B cell (primary cell): ENCODE results near the gene NET1. TPM values are rescaled to one million over a fixed set of nuclear protein-coding genes. Genes with fewer than 3 reads are reported as not detected.
A peak's percentile ranks its signal among the peaks of the same experiment; 100 is the strongest.

Source experiments
- ATAC-seq: fragments of 200-7000 bp; cut with Tn5 transposase; one replicate; pipeline ENCODE4 v1.10.0; 2021; ENCODE audit warnings: low read depth, mild to moderate bottlenecking, moderate number of reproducible peaks, moderate library complexity
- CTCF ChIA-PET: fragments of 350-600 bp; sonication (Branson Sonifier 250); formaldehyde crosslinking; loops from one replicate; lab custom pipeline; 2021; ENCODE audit warnings: antibody characterized with exemption, inconsistent platforms; lab: Charles Lee
- POLR2A ChIA-PET: fragments of 350-600 bp; sonication (Branson Sonifier 250); formaldehyde crosslinking; loops from one replicate; lab custom pipeline; 2021; ENCODE audit warnings: antibody characterized with exemption; lab: Charles Lee
- DNase-seq: peaks from one replicate; pipeline ENCODE4 v3.0.0; 2013
- H2AFZ ChIP-seq: 2 replicates; pipeline ENCODE4 v1.6.1; 2012; ENCODE audit warnings: mild to moderate bottlenecking, low read depth, low read length; ENCODE audit not compliant: insufficient read depth, poor library complexity, severe bottlenecking
- H3K27ac ChIP-seq, 2 donors: 1 replicate in 1 of 2; 2 replicates in 1 of 2; pipeline ENCODE4 v1.5.1; 2012 to 2013; ENCODE audit warnings: low read length in 2 of 2, mild to moderate bottlenecking in 2 of 2, moderate library complexity in 1 of 2
- H3K27me3 ChIP-seq, 4 experiments: fragments of 200-600 bp in 1 of 4; sonication (generic) in 1 of 4; replicated peaks in 1 of 4; 1 replicate in 2 of 4; 2 replicates in 2 of 4; pipeline versions ENCODE4 v1.6.1 to v1.7.0; 2013 to 2016; ENCODE audit warnings: low read length in 3 of 4, mild to moderate bottlenecking in 2 of 4, mixed read lengths in 1 of 4, moderate library complexity in 1 of 4; ENCODE audit not compliant: insufficient read depth in 4 of 4, control insufficient read depth in 3 of 4; ENCODE audit errors: control extremely low read depth in 1 of 4
- H3K36me3 ChIP-seq, 2 experiments: replicated peaks in 1 of 2; 1 replicate in 1 of 2; 2 replicates in 1 of 2; pipeline versions ENCODE4 v1.6.1 to v1.7.1; 2013; ENCODE audit warnings: low read length in 1 of 2; ENCODE audit not compliant: insufficient read depth in 2 of 2, control insufficient read depth in 1 of 2; ENCODE audit errors: control extremely low read depth in 1 of 2, extremely low read depth in 1 of 2
- H3K4me1 ChIP-seq, 2 donors: fragments of 200-600 bp in 1 of 2; sonication (generic) in 1 of 2; 1 replicate in 1 of 2; 2 replicates in 1 of 2; pipeline versions ENCODE4 v1.5.1 to v1.6.1; 2013 to 2017; ENCODE audit warnings: low read length in 2 of 2; ENCODE audit not compliant: control insufficient read depth in 2 of 2, insufficient read depth in 2 of 2
- H3K4me2 ChIP-seq: replicated peaks from 2 replicates; pipeline ENCODE3; 2012; ENCODE audit warnings: mild to moderate bottlenecking, low read depth, low read length; ENCODE audit not compliant: poor library complexity, severe bottlenecking
- H3K4me3 ChIP-seq, 5 experiments: fragments of 200-600 bp in 1 of 5; sonication (generic) in 1 of 5; 1 replicate in 3 of 5; 2 replicates in 2 of 5; pipeline versions ENCODE4 v1.5.1 to v1.7.0; 2011 to 2016; ENCODE audit warnings: low read length in 4 of 5, mild to moderate bottlenecking in 4 of 5, low read depth in 2 of 5, control low read depth in 1 of 5, moderate library complexity in 1 of 5; ENCODE audit not compliant: insufficient read depth in 1 of 5; ENCODE audit errors: control extremely low read depth in 1 of 5, extremely low read depth in 1 of 5
- H3K79me2 ChIP-seq: fragments of 200-600 bp; sonication (generic); one replicate; pipeline ENCODE4 v1.6.0; 2016; ENCODE audit warnings: low read length; ENCODE audit not compliant: control insufficient read depth, insufficient read depth
- H3K9ac ChIP-seq: fragments of 200-600 bp; sonication (generic); 2 replicates; pipeline ENCODE4 v1.6.1; 2017; ENCODE audit warnings: mild to moderate bottlenecking, low read length, moderate library complexity
- H3K9me3 ChIP-seq, 3 donors: one replicate each; pipeline versions ENCODE4 v1.6.1 to v1.7.1; 2013; ENCODE audit warnings: low read length in 2 of 3; ENCODE audit not compliant: control insufficient read depth in 2 of 3, insufficient read depth in 1 of 3; ENCODE audit errors: control extremely low read depth in 1 of 3
- H4K20me1 ChIP-seq: 2 replicates; pipeline ENCODE4 v1.6.0; 2012; ENCODE audit warnings: mild to moderate bottlenecking, low read length; ENCODE audit not compliant: insufficient read depth, control insufficient read depth, poor library complexity, severe bottlenecking
- H3K27ac Mint-ChIP-seq: one replicate; pipeline ENCODE4 v1.8.0; 2021; ENCODE audit warnings: mixed read lengths
- H3K27me3 Mint-ChIP-seq: one replicate; pipeline ENCODE4 v1.8.0; 2021; ENCODE audit warnings: mixed read lengths
- H3K4me1 Mint-ChIP-seq: one replicate; pipeline ENCODE4 v1.8.0; 2021; ENCODE audit warnings: mixed read lengths
- H3K4me3 Mint-ChIP-seq: one replicate; pipeline ENCODE4 v1.8.0; 2021; ENCODE audit warnings: mixed read lengths
- H3K9me3 Mint-ChIP-seq: one replicate; pipeline ENCODE4 v1.8.0; 2022; ENCODE audit warnings: mixed read lengths; ENCODE audit not compliant: insufficient read depth
- CTCF ChIP-seq: fragments of 200-600 bp; IDR thresholded peaks from one replicate; pipeline ENCODE4 v1.8.0; 2022; ENCODE audit warnings: antibody characterized with exemption, mild to moderate bottlenecking
- EZH2 ChIP-seq: IDR thresholded peaks from 2 replicates; pipeline ENCODE4 v1.6.1; 2012; ENCODE audit warnings: borderline replicate concordance, low read depth, mild to moderate bottlenecking, moderate library complexity, low read length; ENCODE audit not compliant: insufficient read depth, poor library complexity, severe bottlenecking
- WGBS: methylation state at CpG from one replicate; pipeline ENCODE4 v1.1.5; 2013; ENCODE audit warnings: missing lambda C conversion rate; ENCODE audit not compliant: insufficient coverage; 5-methylcytosine and 5-hydroxymethylcytosine counted together
- intact Hi-C: fragments of 100-400 bp; cut with micrococcal nuclease; formaldehyde crosslinking; loops from one replicate; pipeline ENCODE4 v1.10.0; 2022
- polyA plus RNA-seq: library from polyadenylated mRNA; depleted of rRNA; stranded (reverse); fragments of >200 nt; gene quantifications from 2 replicates; pipeline ENCODE4 v1.2.3, GENCODE V29; 2012
- total RNA-seq, 2 donors: library from RNA; stranded (reverse); fragments of 120-200 nt in 1 of 2; gene quantifications; 1 replicate in 1 of 2; 2 replicates in 1 of 2; pipeline versions ENCODE4 v1.2.3 to v1.2.4, GENCODE V29; 2013 to 2022

NET1 gene
- total and polyA plus RNA-seq, 2 donors (not counting 1 experiment from before 2014, with no cell fraction given), result 3.5 to 6.4 TPM

DNA sequence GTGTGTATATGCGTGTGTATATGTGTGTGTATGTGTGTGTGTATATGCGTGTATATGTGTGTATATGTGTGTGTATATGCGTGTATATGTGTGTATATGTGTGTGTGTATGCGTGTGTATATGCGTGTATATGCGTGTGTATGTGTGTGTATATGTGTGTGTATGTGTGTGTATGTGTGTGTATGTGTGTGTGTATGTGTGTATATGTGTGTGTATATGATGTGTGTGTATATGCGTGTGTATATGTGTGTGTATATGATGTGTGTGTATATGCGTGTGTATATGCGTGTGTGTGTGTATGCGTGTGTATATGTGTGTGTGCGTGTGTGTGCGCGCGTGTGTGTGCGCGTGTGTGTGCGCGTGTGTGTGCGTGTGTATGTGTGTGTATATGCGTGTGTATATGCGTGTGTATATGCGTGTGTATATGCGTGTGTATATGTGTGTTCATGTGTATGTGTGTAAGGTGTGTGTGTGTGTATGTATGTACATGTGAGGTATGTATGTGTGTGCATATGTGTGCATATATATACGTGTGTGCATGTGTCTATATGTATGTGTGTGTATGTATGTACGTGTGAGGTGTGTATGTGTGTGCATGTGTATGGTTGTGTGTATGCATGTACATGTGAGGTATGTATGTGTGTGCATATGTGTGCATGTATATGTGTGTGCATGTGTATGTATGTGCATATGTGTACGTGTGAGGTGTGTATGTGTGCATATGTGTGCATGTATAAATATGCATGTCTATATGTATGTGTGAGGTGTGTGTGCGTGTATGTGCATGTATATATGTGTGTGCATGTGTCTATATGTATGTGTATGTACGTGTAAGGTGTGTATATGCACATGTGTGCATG is 41.6 kb upstream of the NET1 start:
- H3K9me3 ChIP-seq, result peaks cover 0 to 18% (median 0%) of the 10 kb centered on the region in 3 donors
- no peak overlapping the region for H3K4me3 ChIP-seq
- H3K27ac Mint-ChIP-seq, result peak overlapping the region; percentile 1
- ChIA-PET CTCF (no interaction called here), POLR2A (no interaction called here)
- H3K79me2 ChIP-seq, result no peaks in the 10 kb centered on the region
- no peak for TF ChIP-seq CTCF
- no peak for TF ChIP-seq EZH2
- DNase-seq (no peak), ATAC-seq (no peak)
- peaks cover 7% of the 10 kb centered on the region for H3K9me3 Mint-ChIP-seq
- no peak overlapping the region for H3K9ac ChIP-seq
- H3K4me2 ChIP-seq, result no peak overlapping the region
- H3K4me1 Mint-ChIP-seq, result no peaks in the 10 kb centered on the region
- H3K27ac ChIP-seq, result no peak overlapping the region
- whole genome bisulfite sequencing, result 88% methylated on average over 22 of the region's 28 CpGs
- H4K20me1 ChIP-seq, result no peaks in the 10 kb centered on the region
- no peak overlapping the region for H3K4me3 Mint-ChIP-seq
- H3K4me1 ChIP-seq, result no peaks in the 10 kb centered on the region
- no peaks in the 10 kb centered on the region for H3K36me3 ChIP-seq
- intact Hi-C loops, result no loop called here
- peaks cover 0 to 8% (median 3%) of the 10 kb centered on the region in 4 experiments for H3K27me3 ChIP-seq
- peaks cover 14% of the 10 kb centered on the region for H3K27me3 Mint-ChIP-seq
- H2AFZ ChIP-seq, result no peak overlapping the region

- no peaks in the 10 kb centered on the region for H3K36me3 ChIP-seq
- ATAC-seq, result no peak
- H3K4me2 ChIP-seq, result no peak overlapping the region
- POLR2A ChIA-PET, result no interaction called here
- WGBS, result 61% methylated on average over 2 of the region's 4 CpGs
- Mint-ChIP-seq H3K27me3 (peaks cover 20% of the 10 kb centered on the region), H3K27ac (no peak overlapping the region), H3K9me3 (peaks cover 7% of the 10 kb centered on the region), H3K4me1 (no peaks in the 10 kb centered on the region), H3K4me3 (no peak overlapping the region)
- no peak for DNase-seq
- peaks cover 0 to 18% (median 0%) of the 10 kb centered on the region in 3 donors for H3K9me3 ChIP-seq
- TF ChIP-seq CTCF (no peak), EZH2 (no peak)
- CTCF ChIA-PET, result no interaction called here
- H2AFZ ChIP-seq, result no peak overlapping the region
- H3K9ac ChIP-seq, result no peak overlapping the region
- intact Hi-C loops, result no loop called here
- H3K4me1 ChIP-seq, result no peaks in the 10 kb centered on the region
- H4K20me1 ChIP-seq, result no peaks in the 10 kb centered on the region
- H3K79me2 ChIP-seq, result no peaks in the 10 kb centered on the region
- peaks cover 0 to 11% (median 3%) of the 10 kb centered on the region in 4 experiments for H3K27me3 ChIP-seq
- H3K27ac ChIP-seq, result no peak overlapping the region
- no peak overlapping the region for H3K4me3 ChIP-seq
These were observed 39.0 kb upstream of the NET1 start for GRCh38 chr10:5373307-5373706.
